Suppressor macrophage (primary cell): Measurements from ENCODE around the gene BEGAIN.

Experiments
- DNase-seq, 4 experiments: peaks; one replicate each; pipeline ENCODE4 v3.0.0-alpha.2; 2020 to 2022

BEGAIN gene

GRCh38 chr14:100615736-100616695 lies 28.8 kb upstream of the BEGAIN start:
- no peak for DNase-seq

- no peak for DNase-seq
Measured at GRCh38 chr14:100614803-100615202, 27.6 kb upstream of the BEGAIN start.

GRCh38 chr14:100612986-100613385 lies 25.8 kb upstream of the BEGAIN start:
- DNase-seq: no peak

GRCh38 chr14:100611811-100612480 lies 24.7 kb upstream of the BEGAIN start:
- DNase-seq: no peak

- DNase-seq: no peak
Measured at GRCh38 chr14:100610511-100611217, 23.4 kb upstream of the BEGAIN start.

GRCh38 chr14:100609941-100610391 lies 22.7 kb upstream of the BEGAIN start:
- no peak for DNase-seq

GRCh38 chr14:100609331-100609870 lies 22.2 kb upstream of the BEGAIN start:
- DNase-seq: no peak

- no peak for DNase-seq
Measured at GRCh38 chr14:100608586-100609330, 21.5 kb upstream of the BEGAIN start.

GRCh38 chr14:100608064-100608463 lies 20.8 kb upstream of the BEGAIN start:
- no peak for DNase-seq

GRCh38 chr14:100607611-100607956 lies 20.4 kb upstream of the BEGAIN start:
- no peak for DNase-seq

GRCh38 chr14:100606687-100607610 lies 19.7 kb upstream of the BEGAIN start:
- DNase-seq: no peak

GRCh38 chr14:100605706-100606686 lies 18.8 kb upstream of the BEGAIN start:
- peak in 3 of 4 experiments; percentile 28 to 50 (median 35) for DNase-seq

- DNase-seq: no peak
Measured at GRCh38 chr14:100605230-100605629, 18.0 kb upstream of the BEGAIN start.

GRCh38 chr14:100604709-100605108 lies 17.5 kb upstream of the BEGAIN start:
- no peak for DNase-seq

- DNase-seq: no peak
Measured at GRCh38 chr14:100604121-100604501, 16.9 kb upstream of the BEGAIN start.

GRCh38 chr14:100603341-100604120 lies 16.3 kb upstream of the BEGAIN start:
- DNase-seq: peak in 3 of 4 experiments; percentile 30 to 51 (median 40)

- peak in 3 of 4 experiments; percentile 40 to 54 (median 50) for DNase-seq
Measured at GRCh38 chr14:100602621-100603230, 15.5 kb upstream of the BEGAIN start.

GRCh38 chr14:100601914-100602313 lies 14.7 kb upstream of the BEGAIN start:
- no peak for DNase-seq
